DND-41 (cell line): ENCODE data around the gene MTF2.

Experiments
- ATAC-seq: fragments of 200-7000 bp; cut with Tn5 transposase; 3 replicates; pipeline ENCODE4 v1.9.1; 2021; ENCODE audit warnings: low read depth; ENCODE audit not compliant: insufficient read depth
- DNase-seq: peaks from one replicate; pipeline ENCODE4 v3.0.0-alpha.2; 2020
- H2AFZ ChIP-seq: 2 replicates; pipeline ENCODE4 v1.6.0; 2012; ENCODE audit warnings: low read depth, low read length
- H3K27ac ChIP-seq: 2 replicates; pipeline ENCODE4 v1.5.1; 2012; ENCODE audit warnings: low read length, inconsistent platforms
- H3K27me3 ChIP-seq: fragments of 200-600 bp; sonication (generic); 2 replicates; pipeline ENCODE4 v1.6.0; 2012; ENCODE audit warnings: low read length, mild to moderate bottlenecking, inconsistent platforms; ENCODE audit not compliant: insufficient read depth, poor library complexity
- H3K36me3 ChIP-seq: 2 replicates; pipeline ENCODE4 v1.5.1; 2012; ENCODE audit warnings: low read length, inconsistent platforms; ENCODE audit not compliant: insufficient read depth
- H3K4me1 ChIP-seq: 2 replicates; pipeline ENCODE4 v1.5.1; 2012; ENCODE audit warnings: mild to moderate bottlenecking, low read length; ENCODE audit not compliant: insufficient read depth
- H3K4me2 ChIP-seq: 2 replicates; pipeline ENCODE4 v1.6.0; 2012; ENCODE audit warnings: mild to moderate bottlenecking, moderate library complexity, low read length, inconsistent platforms; ENCODE audit not compliant: insufficient read depth
- H3K4me3 ChIP-seq, 2 experiments: fragments of 200-600 bp in 1 of 2; shearing (Covaris generic) in 1 of 2; 2 replicates each; pipeline ENCODE4 v1.5.1; 2012 to 2016; ENCODE audit warnings: inconsistent platforms in 2 of 2, low read length in 2 of 2, mild to moderate bottlenecking in 2 of 2, low read depth in 1 of 2, moderate library complexity in 1 of 2
- H3K79me2 ChIP-seq: 2 replicates; pipeline ENCODE4 v1.6.0; 2012; ENCODE audit warnings: low read length, inconsistent platforms; ENCODE audit not compliant: insufficient read depth
- H3K9ac ChIP-seq: 2 replicates; pipeline ENCODE4 v1.6.0; 2012; ENCODE audit warnings: low read depth, mild to moderate bottlenecking, inconsistent platforms, low read length, moderate library complexity
- H3K9me3 ChIP-seq: 2 replicates; pipeline ENCODE4 v1.5.1; 2012; ENCODE audit warnings: low read length, moderate library complexity, mild to moderate bottlenecking, inconsistent platforms; ENCODE audit not compliant: insufficient read depth, severe bottlenecking
- H4K20me1 ChIP-seq: 2 replicates; pipeline ENCODE4 v1.6.0; 2012; ENCODE audit warnings: low read length; ENCODE audit not compliant: insufficient read depth
- CTCF ChIP-seq: IDR thresholded peaks from 2 replicates; pipeline ENCODE4 v1.5.1; 2012; ENCODE audit warnings: borderline replicate concordance, low read length, moderate library complexity, mild to moderate bottlenecking; ENCODE audit not compliant: poor library complexity, severe bottlenecking; ENCODE audit errors: extremely low read depth
- EZH2 ChIP-seq: IDR thresholded peaks from 3 replicates; pipeline ENCODE4 v1.6.1; 2012; ENCODE audit warnings: borderline replicate concordance, low read depth, mild to moderate bottlenecking, moderate library complexity, low read length, inconsistent platforms; ENCODE audit not compliant: severe bottlenecking

The MTF2 gene

GRCh38 chr1:93106226-93106625 is 27.1 kb downstream of the MTF2 start:
- Histone ChIP-seq H3K9me3 (no peaks in the 10 kb centered on the region), H4K20me1 (peaks cover 83% of the 10 kb centered on the region), H3K27ac (no peak overlapping the region), H3K4me3 (no peak overlapping the region), H2AFZ (no peak overlapping the region), H3K79me2 (peaks cover 99% of the 10 kb centered on the region), H3K36me3 (peaks cover 87% of the 10 kb centered on the region), H3K27me3 (no peaks in the 10 kb centered on the region), H3K4me2 (no peak overlapping the region), H3K4me1 (peaks cover 4% of the 10 kb centered on the region; the same call in 1 of the 2 replicates), H3K9ac (no peak overlapping the region)
- no peak for DNase-seq
- no peak for TF ChIP-seq CTCF
- TF ChIP-seq EZH2 = no peak
- ATAC-seq = no peak

- Histone ChIP-seq H3K36me3 (peaks cover 88% of the 10 kb centered on the region), H3K27me3 (no peaks in the 10 kb centered on the region), H3K9ac (no peak overlapping the region), H3K4me1 (peaks cover 4% of the 10 kb centered on the region; the same call in 1 of the 2 replicates), H3K79me2 (peaks cover 99% of the 10 kb centered on the region), H3K4me2 (no peak overlapping the region), H4K20me1 (peaks cover 82% of the 10 kb centered on the region), H3K9me3 (no peaks in the 10 kb centered on the region), H2AFZ (no peak overlapping the region), H3K27ac (no peak overlapping the region), H3K4me3 (no peak overlapping the region)
- ATAC-seq (no peak), DNase-seq (no peak)
- TF ChIP-seq CTCF (no peak), EZH2 (no peak)
Measured at GRCh38 chr1:93107395-93107794, 28.3 kb downstream of the MTF2 start.

- TF ChIP-seq CTCF = no peak
- TF ChIP-seq EZH2 = no peak
- Histone ChIP-seq H3K27ac (no peak overlapping the region), H2AFZ (no peak overlapping the region), H3K79me2 (peaks cover 99% of the 10 kb centered on the region), H3K4me2 (no peak overlapping the region), H3K36me3 (peaks cover 96% of the 10 kb centered on the region), H3K4me1 (peaks cover 4% of the 10 kb centered on the region; the same call in 1 of the 2 replicates), H3K4me3 (no peak overlapping the region), H3K9ac (no peak overlapping the region), H4K20me1 (peaks cover 85% of the 10 kb centered on the region), H3K27me3 (no peaks in the 10 kb centered on the region), H3K9me3 (no peaks in the 10 kb centered on the region)
- DNase-seq = no peak
- no peak for ATAC-seq
Measured at GRCh38 chr1:93108335-93108734, 29.3 kb downstream of the MTF2 start.

GRCh38 chr1:93109578-93109977 is 30.5 kb downstream of the MTF2 start:
- Histone ChIP-seq H3K4me2 (no peak overlapping the region), H3K27me3 (no peaks in the 10 kb centered on the region)

More at GRCh38 chr1:93109578-93109977, 30.5 kb downstream of the MTF2 start:
- H2AFZ ChIP-seq = no peak overlapping the region
- no peaks in the 10 kb centered on the region for H3K9me3 ChIP-seq
- H3K36me3 ChIP-seq = peaks cover 97% of the 10 kb centered on the region
- TF ChIP-seq EZH2 (no peak), CTCF (no peak)
- H3K27ac ChIP-seq = no peak overlapping the region
- H3K79me2 ChIP-seq = peaks cover 99% of the 10 kb centered on the region
- ATAC-seq = no peak
- H3K4me1 ChIP-seq = peaks cover 4% of the 10 kb centered on the region; the same call in 1 of the 2 replicates
- peaks cover 87% of the 10 kb centered on the region for H4K20me1 ChIP-seq
- H3K4me3 ChIP-seq = no peak overlapping the region
- DNase-seq = no peak
- H3K9ac ChIP-seq = no peak overlapping the region
